Mucosa of gallbladder (tissue), 1 donor: ENCODE measurements around the gene BLTP1. TPM values are rescaled to one million over a fixed set of nuclear protein-coding genes. Genes with fewer than 3 reads are reported as not detected.
"Not testable (repeated sequence)": the region's sequence is repeated elsewhere in the genome, so short reads cannot be mapped to it uniquely, and the experiment has no call there.

ENCODE experiments used
- DNase-seq: peaks from one replicate; pipeline ENCODE4 v3.0.0-alpha.2; 2020; ENCODE audit warnings: low spot score
- total RNA-seq: library from RNA; stranded (reverse); gene quantifications from one replicate; pipeline ENCODE4 v1.2.1, GENCODE V29; 2021
- donor health status: DM: no; HTN: no; CAD: no.

Gene BLTP1, protein sequence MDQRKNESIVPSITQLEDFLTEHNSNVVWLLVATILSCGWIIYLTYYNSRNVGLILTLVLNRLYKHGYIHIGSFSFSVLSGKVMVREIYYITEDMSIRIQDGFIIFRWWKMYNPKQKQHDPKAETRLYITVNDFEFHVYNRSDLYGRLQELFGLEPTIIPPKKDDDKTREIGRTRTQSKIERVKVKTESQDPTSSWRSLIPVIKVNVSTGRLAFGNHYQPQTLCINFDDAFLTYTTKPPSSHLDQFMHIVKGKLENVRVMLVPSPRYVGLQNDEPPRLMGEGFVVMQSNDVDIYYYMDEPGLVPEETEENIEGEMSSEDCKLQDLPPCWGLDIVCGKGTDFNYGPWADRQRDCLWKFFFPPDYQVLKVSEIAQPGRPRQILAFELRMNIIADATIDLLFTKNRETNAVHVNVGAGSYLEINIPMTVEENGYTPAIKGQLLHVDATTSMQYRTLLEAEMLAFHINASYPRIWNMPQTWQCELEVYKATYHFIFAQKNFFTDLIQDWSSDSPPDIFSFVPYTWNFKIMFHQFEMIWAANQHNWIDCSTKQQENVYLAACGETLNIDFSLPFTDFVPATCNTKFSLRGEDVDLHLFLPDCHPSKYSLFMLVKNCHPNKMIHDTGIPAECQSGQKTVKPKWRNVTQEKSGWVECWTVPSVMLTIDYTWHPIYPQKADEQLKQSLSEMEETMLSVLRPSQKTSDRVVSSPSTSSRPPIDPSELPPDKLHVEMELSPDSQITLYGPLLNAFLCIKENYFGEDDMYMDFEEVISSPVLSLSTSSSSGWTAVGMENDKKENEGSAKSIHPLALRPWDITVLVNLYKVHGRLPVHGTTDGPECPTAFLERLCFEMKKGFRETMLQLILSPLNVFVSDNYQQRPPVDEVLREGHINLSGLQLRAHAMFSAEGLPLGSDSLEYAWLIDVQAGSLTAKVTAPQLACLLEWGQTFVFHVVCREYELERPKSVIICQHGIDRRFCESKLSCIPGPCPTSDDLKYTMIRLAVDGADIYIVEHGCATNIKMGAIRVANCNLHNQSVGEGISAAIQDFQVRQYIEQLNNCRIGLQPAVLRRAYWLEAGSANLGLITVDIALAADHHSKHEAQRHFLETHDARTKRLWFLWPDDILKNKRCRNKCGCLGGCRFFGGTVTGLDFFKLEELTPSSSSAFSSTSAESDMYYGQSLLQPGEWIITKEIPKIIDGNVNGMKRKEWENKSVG (N-terminal part only)
- total RNA-seq, result 71.4 TPM

DNA sequence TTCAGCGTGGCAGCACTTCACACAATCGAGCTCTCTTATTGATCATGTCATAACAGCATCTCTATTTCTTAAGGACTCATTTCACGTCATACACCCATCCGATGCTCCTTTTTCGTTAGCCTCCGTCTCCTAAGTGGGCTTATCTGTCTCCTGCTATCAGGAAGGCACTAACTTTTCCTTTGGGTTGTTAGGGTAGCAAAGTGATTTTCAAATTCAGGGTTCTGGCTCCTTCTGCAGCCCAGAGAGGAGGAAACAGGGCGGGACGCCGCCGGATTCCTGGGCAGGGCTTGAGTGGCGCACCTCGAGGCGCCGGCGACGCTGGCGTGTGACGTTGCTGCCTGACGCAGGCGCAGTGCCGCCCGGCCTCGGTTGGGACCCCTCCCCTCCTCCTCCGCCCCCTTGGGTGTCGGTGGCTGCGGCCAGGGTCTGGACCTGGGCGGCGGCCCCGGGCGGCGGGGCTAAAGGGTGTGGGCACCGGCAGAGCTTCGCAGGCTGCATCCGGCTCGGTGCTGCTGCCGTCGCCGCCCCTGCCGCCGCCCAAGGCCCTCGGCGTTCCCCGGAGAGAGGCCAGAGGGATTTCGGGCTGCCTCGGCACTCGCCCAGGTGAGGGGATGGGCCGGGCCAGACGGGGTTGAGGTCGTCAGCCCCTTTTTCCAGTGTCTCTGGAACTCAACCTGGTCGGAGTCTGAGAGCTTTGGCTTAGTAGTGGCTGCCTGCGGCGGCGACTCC, at the start of gene BLTP1:
BLTP1 (plus strand) TSS at position 350 of the 729 bp plus-strand sequence. CDS start 18,317 bp downstream, outside the sequence.
- DNase-seq, result peak; percentile 90

DNA sequence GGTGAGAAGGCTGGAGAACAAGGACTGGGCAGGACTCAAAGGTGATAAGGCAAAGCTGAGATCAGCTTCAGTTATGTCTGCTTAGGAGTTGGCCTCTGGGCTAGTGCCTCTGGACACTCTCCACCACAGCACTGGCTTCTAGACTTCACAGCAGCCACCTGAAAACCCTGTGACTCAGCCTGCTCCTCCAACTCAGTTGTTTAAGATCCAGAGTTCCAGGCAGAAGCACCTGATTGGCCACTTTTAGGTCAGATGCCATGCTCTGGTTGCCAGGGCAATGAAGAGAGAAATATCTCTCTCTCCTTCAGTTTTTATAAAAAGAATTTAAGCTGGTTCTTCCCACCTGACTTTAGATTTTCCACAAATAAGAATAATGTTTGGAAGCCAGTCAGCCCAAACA, 47.9 kb upstream of the BLTP1 start:
- no peak for DNase-seq

DNA sequence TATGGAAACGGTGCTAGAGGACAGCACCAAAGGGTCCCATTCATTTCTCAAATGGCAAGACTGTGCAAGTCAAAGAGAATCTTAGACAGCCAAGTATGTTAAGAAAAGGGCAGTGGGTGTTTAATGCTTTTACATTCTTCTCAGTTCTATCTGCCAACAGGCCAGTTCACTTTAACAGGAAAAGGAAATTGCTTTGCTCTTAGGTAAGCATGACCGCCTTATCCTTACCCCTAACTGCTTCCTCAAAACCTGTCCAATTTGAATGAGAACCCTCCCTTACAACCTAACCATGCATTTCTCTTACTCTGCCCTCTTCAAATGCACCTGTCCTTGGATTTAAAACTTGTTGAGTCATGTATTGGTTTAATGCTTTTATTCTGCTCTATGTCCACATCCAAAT, 44.5 kb upstream of the BLTP1 start:
- DNase-seq, result no peak

DNA sequence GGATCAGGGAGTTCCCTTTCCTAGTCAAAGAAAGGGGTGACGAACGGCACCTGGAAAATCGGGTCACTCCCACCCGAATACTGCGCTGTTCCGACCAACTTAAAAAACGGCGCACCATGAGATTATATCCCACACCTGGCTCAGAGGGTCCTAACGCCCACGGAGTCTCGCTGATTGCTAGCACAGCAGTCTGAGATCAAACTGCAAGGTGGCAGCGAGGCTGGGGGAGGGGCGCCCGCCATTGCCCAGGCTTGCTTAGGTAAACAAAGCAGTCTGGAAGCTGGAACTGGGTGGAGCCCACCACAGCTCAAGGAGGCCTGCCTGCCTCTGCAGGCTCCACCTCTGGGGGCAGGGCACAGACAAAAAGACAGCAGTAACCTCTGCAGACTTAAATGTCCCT, 41.8 kb upstream of the BLTP1 start:
- DNase-seq, result not testable (repeated sequence)

DNA sequence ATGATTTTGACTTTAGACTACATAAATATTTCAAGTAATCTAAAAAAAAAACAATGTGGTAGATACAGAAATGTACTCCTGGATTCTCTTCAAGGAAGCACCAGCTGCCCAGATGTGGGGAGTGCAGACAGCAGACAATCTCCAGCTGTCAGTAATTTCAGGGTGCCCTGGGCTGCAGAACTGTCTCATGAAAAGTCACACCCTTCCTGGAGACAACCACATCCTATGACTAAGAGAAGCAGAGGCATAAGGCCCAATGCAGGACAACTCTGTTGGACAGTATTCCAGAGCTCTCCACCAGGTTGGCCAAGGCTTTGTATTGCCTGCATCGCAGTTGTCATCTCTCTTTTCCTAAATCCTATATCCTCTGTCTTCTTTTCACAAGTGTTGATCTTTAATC, 34.4 kb upstream of the BLTP1 start:
- DNase-seq, result no peak

DNA sequence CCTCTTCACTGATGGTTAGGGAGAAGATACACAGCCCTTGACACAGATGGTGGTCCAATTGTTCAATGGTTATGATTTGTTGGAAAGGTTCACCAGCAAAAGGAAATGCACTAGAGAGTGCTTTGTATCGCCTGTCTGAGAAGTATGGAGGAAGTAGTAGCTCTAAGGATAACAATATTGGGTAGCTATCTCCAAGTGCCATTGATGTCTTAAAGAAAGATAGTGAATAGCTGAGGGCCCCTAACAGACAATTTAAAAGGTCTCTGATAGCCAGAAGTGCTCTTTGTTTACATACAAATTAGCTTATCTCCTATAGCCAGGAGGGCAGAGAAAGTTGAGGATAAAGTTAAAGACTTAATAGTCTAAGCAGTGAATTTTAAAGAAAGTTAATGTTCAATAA, 33.9 kb upstream of the BLTP1 start:
- no peak for DNase-seq

DNA sequence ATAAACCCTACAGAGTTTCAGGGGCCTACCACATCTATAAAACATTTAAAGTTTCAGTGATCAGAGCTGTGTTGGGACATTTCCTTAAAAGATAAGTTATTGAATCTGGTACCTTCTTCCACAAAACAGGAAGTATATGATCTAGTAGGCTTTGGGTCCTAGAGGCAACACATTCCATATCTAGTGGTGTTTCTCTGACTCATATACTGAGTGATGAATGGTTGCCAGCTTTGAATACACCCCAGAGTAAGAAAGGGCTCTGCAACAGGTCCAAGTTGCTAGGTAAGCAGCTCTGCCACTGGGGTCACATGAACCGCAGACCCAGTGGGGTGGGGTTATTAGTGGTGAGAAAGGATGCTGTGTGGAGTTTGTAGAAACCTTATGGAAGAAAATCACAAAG, 32.4 kb upstream of the BLTP1 start:
- no peak for DNase-seq

DNA sequence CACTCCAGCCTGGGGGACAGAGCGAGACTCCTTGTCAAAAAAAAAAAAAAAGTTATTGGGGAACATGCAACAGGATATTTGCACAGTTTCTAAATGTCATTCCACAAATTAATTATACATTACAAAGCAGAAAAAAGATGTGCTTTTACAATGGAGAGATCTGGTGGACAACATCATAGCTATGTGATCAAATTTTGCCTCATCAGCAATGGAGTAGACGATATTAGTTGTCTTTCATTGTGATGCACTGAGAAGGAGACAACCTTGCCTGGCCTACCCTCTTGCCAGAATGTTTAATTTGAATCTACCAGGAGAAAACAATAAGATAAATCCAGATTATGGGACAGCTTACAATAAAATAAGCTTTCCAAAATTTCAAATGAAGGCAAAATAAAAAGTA, 30.5 kb upstream of the BLTP1 start:
- no peak for DNase-seq

DNA sequence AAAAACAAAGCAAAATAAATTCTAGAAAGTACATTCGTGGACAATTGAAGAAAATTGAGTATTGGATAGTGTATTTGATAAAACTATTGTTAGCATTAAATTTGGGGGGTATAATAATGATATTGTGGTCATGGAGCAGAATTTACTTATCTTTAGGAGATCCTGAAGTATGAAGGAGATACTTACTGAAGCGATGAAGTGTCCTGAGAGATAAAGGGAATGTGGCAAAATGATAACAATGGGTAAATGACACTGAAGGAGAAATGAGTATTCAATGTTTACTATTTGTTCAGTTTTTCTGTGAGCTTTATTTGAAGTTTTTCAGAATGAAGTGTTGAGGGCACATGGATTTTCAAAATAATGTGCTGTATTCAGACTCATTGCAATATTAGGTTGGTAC, 30.0 kb upstream of the BLTP1 start:
- no peak for DNase-seq

DNA sequence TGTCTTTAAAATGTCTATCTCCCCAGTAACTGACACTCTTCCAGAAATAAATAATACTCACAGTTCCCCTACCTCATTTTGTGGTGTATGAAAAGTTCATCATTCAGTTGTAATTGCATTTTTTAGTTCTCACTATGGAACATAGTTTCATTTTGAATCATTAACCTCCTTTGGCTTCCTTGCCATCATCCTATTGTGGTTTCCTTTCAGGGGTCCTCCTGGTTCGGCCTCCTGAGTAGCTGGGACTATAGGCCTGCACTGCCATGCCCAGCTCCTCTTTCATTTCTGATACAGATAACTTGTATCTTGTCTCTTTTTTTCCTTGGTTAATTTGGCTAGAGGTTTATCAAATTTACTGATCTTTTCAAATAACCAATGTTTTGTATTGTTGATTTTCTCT, 23.1 kb upstream of the BLTP1 start:
- no peak for DNase-seq

DNA sequence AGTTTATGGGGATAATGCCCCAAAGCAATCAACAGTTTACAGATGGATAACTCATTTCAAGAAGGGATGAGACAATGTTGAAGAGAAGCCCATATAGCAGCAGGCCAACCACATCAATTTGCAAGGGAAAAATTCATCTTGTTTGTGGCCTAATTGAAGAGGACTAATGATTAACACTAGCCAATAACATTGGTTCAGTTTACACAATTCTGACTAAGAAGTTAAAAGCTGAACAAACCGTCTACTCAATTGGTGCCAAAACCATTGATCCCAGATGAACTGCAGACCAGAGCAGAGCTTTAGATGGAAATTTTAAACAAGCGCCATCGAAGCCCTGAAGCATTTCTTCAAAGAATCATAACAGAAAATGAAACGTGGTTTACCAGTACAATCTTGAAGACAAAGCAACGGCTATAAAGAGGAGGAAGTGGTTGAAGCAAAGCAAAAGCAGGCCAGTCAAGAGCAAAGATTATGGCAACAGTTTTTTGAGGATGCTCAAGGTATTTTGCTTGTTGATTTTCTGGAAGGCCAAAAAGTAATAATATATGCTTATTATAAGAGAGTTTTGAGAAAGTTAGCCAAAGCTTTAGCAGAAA, 20.5 kb upstream of the BLTP1 start:
- DNase-seq, result no peak

DNA sequence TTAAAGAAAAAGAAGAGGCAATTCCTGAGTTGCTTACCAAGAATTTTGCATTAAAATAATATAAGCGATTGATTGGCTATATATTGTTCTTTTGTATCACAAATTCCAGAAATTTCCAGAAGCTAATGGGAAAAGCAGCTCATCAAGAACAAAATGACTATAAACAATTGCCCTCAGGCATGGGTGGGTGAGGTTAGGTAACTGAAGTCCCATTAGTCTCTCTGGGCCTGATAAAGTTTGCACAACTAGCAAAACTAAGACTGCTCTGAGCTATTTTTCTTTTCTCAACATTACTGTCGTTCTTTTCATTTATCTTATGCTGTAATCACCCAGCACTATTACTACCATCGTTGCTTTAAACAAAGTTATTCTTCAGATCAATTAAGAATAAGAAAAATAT, 19.2 kb upstream of the BLTP1 start:
- DNase-seq, result no peak

DNA sequence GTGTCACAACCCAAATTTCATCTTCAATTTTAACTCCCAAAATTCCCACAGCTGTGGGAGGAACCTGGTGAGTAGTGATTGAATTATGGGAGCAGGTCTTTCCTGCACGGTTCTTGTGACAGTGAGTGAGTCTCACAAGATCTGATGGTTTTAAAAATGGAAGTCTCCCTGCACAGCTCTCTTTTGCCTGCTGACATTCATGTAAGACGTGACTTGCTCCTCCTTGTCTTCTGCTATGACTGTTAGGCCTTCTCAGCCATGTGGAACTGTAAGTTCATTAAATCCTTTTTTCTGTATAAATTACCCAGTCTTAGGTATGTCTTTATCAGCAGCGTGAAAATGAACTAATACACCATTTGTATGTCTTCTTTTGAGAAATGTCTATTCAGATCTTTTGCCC, 13.0 kb upstream of the BLTP1 start:
- DNase-seq, result no peak

DNA sequence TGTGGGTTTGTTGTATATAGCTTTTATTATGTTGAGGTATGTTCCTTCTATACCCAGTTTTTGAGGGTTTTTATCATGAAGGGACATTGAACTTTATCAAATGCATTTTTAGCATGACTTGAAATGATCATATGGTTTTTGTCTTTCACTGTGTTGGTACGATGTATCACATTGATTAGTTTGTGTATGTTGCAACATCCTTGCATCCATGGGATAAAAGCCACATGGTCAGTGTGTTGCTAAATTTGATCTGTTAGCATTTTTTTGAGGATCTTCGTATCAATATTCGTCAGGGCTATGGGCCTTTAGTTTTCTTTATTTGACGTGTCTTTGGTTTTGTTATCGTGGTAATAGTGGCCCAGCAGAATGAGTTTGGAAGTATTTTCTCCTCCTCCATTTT, 11.3 kb upstream of the BLTP1 start:
- no peak for DNase-seq

DNA sequence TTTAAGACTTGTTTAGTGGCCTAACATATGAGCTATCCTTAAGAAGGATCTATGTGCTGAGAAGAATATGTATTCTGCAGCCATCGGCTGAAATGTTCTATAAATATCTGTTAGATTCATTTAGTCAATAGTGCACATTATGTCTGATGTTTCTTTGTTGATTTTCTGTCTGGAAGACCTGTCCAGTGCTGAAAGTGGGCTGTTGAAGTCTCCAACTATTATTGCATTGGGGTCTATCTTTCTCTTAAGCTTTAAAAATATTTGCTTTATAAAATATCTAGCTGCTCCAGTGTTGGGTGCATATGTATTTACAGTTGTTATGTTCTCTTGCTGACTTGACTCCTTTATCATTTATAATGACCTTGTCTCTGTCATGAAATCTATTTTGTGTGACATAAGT, 9.4 kb upstream of the BLTP1 start:
- DNase-seq, result no peak

DNA sequence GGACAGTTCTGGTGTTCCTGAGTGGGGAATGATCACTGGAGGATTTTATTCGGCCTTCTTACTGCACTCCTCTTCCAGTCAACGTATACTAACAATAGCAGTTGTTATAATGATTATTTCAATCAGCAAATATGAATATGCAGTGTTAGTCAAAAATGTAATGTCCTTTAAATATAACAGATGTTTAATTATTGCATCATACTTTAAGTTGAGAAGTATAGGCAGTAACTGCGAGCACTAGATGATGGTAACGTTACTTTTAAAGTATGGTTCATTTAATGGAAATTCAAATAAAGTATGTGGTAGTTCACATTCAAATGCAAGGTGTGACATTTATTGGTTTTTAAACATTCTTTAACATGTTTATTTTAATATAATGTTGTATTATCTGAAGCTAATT, 5.5 kb upstream of the BLTP1 start:
- no peak for DNase-seq

DNA sequence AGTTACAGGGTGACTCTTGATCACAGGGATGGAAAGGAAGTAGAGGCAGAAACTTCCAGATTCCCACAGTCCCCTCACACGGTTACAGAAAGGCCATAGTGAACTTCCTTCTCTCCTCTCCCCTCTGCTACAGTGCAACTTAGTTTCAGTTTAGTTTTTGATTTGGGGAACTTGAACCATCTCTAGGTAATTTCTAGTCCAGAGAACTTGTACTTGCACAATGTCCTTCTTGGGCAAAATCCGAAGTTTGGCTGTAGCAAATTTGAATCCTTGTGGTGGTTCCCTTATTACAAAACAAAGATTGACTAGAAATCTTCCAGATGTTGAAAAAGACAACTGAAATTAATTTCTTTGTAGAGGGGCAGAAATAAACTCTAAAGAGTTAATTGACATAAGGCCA, 1.2 kb upstream of the BLTP1 start:
- DNase-seq, result no peak

DNA sequence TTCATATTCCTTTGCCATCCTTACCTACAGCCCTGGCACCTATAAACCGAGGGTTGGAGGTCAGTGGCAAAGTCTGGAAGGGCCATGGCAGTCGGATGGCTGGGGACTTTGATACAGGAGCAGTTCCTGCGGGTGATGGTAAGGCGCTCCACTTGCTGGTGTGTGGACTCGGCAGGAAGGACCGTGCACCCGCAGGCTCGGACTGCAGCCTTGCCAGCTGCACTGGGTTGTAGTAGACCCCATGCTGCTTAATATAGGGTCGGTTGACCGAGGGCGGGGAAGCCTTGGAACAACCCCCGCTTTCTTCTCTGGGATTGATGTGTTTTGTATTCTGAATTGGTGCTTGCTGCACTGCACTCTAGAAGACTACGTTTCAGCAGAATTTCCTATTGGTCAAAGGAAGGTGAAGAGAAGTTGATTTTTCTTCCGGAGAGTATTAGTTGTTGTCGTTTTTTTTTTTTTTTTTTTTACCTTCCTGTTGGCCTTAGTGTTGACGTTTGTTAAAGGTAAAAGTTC, 638 bp downstream of the BLTP1 start:
- DNase-seq, result peak; percentile 31

DNA sequence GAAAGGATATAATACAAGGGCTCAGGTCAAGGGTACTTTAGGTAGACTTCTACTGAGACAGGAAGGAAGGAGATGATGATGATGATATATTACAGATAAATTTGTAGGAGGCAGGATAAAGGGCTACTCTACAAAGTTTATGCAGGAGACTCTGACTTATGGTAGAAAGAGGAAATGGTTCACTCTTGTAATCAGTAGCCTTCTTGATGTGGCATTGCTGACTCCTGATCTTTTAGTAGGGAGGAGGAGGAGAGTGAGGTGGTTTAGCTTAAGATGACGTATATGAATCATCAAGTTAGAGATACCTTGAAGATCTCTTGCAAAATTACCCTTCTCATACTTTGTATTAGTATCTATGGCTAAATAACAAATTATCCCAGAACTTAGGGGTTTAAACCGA, 4.7 kb downstream of the BLTP1 start:
- no peak for DNase-seq

DNA sequence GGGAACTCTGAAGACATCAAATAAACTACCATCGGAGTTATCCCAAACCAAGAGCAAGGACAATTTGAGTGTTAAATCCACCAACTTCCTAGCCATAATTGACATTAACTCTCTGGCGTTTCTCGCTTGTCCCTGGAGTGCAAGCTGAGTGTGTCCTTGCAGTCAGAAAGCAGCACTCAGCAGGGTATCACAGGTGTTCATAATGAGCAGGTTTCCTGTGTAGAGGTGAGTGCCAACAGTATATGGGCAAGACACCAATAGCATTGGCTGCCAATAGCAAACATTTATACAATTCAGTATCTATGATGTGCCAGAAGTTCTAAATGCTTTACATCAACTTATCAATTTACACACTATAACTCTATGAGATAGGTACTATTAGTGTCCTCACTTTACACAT, 11.2 kb downstream of the BLTP1 start:
- no peak for DNase-seq

DNA sequence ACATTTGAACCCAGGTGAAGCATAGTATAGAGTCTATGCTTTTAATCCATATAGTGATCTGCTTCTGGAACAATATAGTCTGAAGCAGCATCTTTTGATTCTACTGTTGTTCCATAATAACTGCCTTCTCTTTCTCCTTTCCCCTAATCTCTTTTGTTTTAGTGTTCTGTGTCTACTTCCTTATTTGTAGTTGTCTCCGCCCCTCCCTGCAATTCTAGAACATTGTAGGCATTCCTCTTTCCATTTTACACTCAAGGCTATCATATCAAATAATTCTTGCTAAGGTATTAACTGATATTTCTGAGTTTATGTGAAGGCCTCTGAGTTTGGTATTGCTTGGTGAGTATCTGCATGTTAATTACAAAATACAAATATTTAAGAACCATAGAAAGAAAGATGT, 11.6 kb downstream of the BLTP1 start:
- no peak for DNase-seq
